Fibroblast of villous mesenchyme (primary cell): ENCODE results near the gene RPTOR. TPM values are rescaled to one million over a fixed set of nuclear protein-coding genes. Genes with fewer than 3 reads are reported as not detected.

Experiments
- DNase-seq: peaks from one replicate; pipeline ENCODE4 v3.0.0-alpha.2; 2010; ENCODE audit warnings: low read depth
- H3K4me3 ChIP-seq: 2 replicates; pipeline ENCODE4 v1.5.1; 2011; ENCODE audit warnings: low read depth, mild to moderate bottlenecking, low read length
- total RNA-seq: library from RNA; depleted of rRNA; stranded (reverse); fragments of >200 nt; gene quantifications from 2 replicates; pipeline ENCODE4 v1.2.3, GENCODE V29; 2012
- TF ChIP-seq, protein P1 (sequence below): IDR thresholded peaks from 2 replicates; pipeline ENCODE4 v1.5.1; 2012; ENCODE audit warnings: low read depth, mild to moderate bottlenecking, low read length; ENCODE audit not compliant: insufficient read depth

Gene RPTOR
- total RNA-seq, 1 donor, result 35.8 TPM

DNA sequence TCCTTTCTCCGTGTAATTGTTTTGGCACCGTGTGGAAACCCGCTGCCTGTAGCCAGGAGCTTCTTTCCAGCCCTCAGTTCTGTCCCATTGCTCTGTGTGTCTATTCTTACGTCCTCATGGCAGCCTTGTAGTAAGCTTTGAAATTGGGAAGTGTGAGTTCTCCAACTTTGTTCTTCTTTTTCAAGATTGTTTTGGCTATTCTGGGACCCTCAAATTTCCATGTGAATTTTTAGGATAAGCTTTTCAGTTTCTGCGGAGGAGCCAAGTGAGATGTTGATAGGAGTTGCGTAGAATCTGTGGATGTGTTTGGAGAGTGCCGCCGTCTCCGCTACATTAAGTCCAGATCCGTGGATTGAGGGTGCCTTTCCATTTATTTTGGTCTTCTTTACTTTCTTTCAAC is 462.3 kb downstream of the RPTOR start:
- TF ChIP-seq, protein P1, sequence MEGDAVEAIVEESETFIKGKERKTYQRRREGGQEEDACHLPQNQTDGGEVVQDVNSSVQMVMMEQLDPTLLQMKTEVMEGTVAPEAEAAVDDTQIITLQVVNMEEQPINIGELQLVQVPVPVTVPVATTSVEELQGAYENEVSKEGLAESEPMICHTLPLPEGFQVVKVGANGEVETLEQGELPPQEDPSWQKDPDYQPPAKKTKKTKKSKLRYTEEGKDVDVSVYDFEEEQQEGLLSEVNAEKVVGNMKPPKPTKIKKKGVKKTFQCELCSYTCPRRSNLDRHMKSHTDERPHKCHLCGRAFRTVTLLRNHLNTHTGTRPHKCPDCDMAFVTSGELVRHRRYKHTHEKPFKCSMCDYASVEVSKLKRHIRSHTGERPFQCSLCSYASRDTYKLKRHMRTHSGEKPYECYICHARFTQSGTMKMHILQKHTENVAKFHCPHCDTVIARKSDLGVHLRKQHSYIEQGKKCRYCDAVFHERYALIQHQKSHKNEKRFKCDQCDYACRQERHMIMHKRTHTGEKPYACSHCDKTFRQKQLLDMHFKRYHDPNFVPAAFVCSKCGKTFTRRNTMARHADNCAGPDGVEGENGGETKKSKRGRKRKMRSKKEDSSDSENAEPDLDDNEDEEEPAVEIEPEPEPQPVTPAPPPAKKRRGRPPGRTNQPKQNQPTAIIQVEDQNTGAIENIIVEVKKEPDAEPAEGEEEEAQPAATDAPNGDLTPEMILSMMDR, result no peak
- no peak for DNase-seq
- H3K4me3 ChIP-seq, result no peak overlapping the region

DNA sequence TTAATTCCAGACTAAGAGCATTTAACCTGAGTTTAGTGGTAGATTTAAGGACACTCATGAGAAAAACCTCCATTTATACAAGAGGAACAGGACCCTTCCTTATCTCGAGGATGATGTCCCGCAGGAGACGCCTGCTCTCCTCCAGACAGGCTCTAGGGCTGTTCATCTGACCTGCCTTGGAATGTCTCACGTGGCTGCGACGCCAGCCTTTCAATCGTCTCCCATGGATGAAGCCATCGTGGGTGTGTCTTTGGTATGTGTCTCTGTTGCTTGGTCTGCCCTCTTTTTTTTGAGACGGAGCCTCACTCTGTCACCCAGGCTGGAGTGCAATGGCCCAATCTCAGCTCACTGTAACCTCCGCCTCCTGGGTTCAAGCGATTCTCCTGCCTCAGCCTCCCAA is 463.5 kb downstream of the RPTOR start:
- no peak for DNase-seq
- H3K4me3 ChIP-seq, result no peak overlapping the region
- TF ChIP-seq, protein P1, result no peak

DNA sequence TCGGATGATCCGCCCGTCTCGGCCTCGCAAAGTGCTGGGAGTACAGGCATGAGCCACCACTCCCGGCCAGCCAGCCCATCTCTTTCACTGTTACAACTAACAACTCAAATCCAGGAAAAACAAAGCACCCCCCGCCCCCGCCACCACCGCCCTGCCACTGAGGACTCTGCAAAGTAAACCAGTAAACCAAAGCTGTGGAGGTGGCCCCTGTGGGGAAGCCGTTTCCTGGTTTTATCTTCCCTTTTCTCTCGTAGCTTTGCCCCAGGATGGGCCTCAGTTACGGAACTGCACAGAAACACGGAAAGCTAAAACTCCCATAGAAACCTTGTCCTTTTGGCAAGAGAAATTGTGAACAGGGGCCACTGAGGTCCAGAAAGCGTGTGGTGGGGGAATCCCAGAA is 464.5 kb downstream of the RPTOR start:
- H3K4me3 ChIP-seq, result no peak overlapping the region
- DNase-seq, result no peak
- TF ChIP-seq, protein P1, result no peak

DNA sequence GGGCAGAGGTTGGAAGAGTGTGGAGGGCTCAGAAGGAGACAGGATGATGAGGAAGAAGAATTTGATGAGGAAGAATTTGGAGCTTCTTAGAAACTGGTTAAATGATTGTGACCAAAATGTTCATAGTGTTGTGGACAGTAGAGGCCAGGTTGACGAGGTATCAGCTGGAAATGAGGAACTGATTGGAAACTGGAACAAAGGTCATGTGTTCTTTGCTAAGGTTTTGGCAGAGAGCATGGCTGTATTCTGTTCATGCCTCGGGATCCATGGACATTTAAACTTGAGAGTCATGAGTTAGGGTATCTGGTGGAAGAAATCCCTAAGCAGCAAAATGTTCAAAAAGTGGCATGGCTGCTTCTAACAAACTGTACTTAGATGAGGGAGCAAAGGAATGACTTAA is 466.3 kb downstream of the RPTOR start:
- H3K4me3 ChIP-seq, result no peak overlapping the region
- DNase-seq, result no peak
- TF ChIP-seq, protein P1, result no peak

- no peak for DNase-seq
- no peak overlapping the region for H3K4me3 ChIP-seq
- TF ChIP-seq, protein P1, result no peak
Measured at GRCh38 chr17:81011951-81012350, 467.3 kb downstream of the RPTOR start.

GRCh38 chr17:81012574-81013447 is 468.2 kb downstream of the RPTOR start:
- DNase-seq, result no peak

More at GRCh38 chr17:81012574-81013447, 468.2 kb downstream of the RPTOR start:
- TF ChIP-seq, protein P1, result no peak
- H3K4me3 ChIP-seq, result no peak overlapping the region
